HK-2 (cell line): Measurements from ENCODE around the gene MINDY2.
"Not testable (repeated sequence)": the region's sequence is repeated elsewhere in the genome, so short reads cannot be mapped to it uniquely, and the experiment has no call there.

Experiments used
- DNase-seq: peaks from one replicate; pipeline ENCODE4 v3.0.0-alpha.2; 2018; ENCODE audit not compliant: unreplicated experiment

MINDY2 gene

DNA sequence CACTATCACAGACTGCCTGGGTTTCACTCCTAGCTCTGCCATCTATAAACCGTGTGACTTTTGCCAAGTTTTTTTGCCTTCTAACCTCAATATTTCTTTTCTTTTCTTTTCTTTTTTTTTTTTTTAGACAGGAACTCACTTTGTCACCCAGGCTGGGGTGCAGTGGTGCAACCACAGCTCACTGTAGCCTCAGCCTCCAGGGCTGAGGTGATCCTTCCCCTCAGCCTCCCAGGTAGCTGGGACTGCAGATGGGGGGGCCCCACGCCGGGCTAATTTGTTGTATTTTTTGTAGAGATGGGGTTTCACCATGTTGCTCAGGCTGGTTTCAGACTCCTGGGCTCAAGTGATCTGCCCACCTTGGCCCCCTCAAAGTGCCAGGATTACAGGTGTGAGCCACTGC is 18.4 kb upstream of the MINDY2 start:
- no peak for DNase-seq

DNA sequence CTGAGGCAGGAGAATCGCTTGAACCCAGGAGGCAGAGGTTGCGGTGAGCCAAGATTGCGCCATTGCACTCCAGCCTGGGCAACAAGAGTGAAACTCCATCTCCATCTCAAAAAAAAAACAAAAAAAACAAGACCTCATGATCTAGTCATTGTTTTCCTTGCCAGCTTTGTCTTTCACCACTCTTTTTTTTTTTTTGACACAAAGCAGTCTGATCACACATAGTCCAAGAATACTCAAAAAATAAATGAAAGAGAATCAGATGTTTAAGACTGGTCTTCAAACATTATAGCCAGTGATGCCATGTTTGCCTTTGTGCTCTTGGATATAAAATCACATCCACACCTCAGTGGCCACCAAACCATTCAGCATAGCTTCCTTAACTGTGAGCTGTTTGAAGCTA is 15.8 kb upstream of the MINDY2 start:
- DNase-seq, result no peak

DNA sequence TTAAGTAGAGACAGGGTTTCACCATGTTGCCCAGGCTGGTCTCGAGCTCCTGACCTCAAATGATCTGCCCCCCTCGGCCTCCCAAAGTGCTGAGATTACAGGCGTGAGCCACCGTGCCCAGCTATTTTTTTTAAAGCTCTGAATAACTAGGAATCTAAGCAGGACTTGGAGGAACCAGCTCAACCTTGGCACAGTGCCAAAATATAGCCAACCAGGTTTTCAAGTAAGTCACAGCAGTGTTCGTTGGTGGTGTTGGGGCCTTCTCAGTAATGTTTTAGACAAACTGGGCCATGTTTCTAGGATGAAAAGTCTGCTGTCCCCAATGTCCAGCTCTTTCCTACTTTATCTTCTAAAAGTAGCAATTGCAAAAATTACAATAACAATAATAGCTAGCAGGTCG is 15.1 kb upstream of the MINDY2 start:
- no peak for DNase-seq

DNA sequence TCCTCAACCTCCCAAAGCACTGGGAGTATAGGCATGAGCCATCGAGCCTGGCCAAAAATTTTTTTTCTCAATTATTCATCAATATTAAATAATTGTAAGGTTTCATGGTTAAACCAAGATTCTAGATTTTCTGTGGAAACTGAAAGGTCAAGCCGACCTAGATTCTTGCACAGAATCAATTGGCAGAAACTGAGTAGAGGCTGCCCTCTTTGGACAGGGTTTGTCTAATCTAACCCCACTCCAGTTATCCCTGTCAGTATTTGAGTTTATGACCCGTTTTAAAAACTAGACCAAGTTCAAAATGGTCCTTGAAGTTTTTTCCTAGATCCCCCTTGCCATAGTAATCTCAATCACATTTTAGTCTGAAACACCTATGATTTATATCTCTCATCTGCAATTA is 13.0 kb upstream of the MINDY2 start:
- DNase-seq, result no peak

DNA sequence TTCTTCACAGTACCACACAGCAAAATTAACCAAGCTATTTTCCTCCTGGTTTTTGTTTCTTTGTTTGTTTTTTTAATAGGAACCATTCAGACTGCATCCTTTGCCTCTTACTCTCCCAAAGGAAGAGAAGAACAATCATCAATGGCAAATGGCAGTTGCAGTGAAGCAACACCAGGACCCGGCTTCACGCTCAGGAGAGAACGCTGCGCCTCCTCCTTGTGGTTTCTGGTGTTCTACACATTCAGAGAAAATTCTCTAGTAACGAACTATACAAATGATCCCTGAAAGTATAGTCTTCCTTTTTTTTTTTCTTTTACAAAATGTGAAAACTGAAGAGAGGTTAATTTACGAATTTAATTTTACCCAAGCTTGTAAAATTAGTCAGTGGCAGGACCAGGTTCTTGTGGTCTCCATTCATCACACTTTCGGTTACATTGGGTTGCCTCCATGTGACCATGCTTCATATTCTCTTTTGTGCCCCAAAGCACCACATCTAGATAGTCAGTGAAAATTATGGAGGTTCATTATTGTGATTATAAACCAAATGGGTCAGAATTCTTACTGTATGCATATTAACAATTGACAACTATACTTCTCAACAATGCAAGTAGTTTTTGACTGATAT is 10.6 kb upstream of the MINDY2 start:
- no peak for DNase-seq

- DNase-seq, result no peak
Observed at GRCh38 chr15:58761010-58761388, 10.1 kb upstream of the MINDY2 start.

DNA sequence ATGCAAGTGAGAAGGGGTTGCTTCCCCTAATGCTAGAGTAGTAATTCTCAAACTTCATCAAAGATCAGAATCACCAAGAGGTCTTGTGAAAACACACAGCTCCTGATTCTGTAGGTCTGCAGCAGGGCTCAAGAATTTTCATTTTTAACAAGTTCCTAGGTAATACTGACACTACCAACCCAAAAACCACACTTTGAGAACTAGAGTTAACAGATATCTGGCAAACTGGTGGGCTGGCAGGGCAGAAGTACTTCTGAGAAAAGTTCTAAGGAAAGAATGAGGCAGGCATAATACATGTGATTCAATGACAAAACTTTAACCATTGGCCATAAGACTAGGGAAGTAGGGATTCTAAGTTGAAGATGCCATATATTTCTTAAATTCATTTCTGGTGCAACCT is 8.8 kb upstream of the MINDY2 start:
- no peak for DNase-seq

- DNase-seq, result no peak
Observed at GRCh38 chr15:58762731-58763130, 8.4 kb upstream of the MINDY2 start.

- DNase-seq, result no peak
Observed at GRCh38 chr15:58764468-58764867, 6.6 kb upstream of the MINDY2 start.

GRCh38 chr15:58766290-58766689 is 4.8 kb upstream of the MINDY2 start:
- no peak for DNase-seq

- not testable (repeated sequence) for DNase-seq
Observed at GRCh38 chr15:58768601-58769004, 2.5 kb upstream of the MINDY2 start.

GRCh38 chr15:58770519-58770856 is 614 bp upstream of the MINDY2 start:
- DNase-seq, result no peak

GRCh38 chr15:58771621-58772250 is 634 bp downstream of the MINDY2 start:
- peak; percentile 21 for DNase-seq

GRCh38 chr15:58773024-58773423 is 1.9 kb downstream of the MINDY2 start:
- DNase-seq, result no peak

- DNase-seq, result no peak
Observed at GRCh38 chr15:58775402-58775801, 4.3 kb downstream of the MINDY2 start.

GRCh38 chr15:58777107-58777506 is 6.0 kb downstream of the MINDY2 start:
- DNase-seq, result no peak

DNA sequence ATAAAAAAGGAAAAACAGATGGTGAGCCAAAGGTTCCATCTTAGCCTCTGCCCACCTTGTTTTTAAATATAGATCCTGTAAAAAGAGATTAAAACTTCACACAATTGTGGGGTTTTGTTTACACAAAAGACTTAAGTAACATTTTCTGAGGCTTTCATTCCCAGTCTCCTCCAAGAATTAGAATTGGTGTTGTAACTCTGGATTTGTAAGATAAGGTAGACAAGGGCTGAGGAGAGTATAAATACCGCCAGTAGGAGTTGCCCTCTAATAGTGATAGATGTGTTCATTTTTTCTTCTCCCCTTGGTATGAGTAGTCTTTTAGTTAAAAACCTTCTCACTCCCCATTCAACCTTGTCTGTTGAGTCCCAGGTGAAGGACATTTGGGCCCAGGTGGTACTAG is 8.5 kb downstream of the MINDY2 start:
- DNase-seq, result no peak

DNA sequence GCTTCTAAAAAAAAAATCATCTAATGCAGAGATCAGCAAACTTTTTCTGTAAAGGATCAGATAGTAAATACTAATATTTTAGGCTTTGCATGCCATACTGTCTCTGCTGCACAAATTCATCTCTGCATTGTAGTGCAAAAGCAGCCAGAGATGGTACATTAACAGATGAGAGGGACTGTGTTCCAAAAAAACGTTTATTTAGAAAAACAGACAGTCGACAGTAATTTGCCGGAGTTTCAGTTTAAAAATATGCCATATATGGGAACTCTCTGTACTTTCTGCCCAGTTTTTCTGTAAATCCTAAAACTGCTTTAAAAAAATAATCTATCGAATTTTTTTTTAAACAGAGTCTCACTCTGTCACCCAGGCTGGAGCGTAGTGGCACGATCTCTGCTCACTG is 14.3 kb downstream of the MINDY2 start:
- DNase-seq, result no peak

DNA sequence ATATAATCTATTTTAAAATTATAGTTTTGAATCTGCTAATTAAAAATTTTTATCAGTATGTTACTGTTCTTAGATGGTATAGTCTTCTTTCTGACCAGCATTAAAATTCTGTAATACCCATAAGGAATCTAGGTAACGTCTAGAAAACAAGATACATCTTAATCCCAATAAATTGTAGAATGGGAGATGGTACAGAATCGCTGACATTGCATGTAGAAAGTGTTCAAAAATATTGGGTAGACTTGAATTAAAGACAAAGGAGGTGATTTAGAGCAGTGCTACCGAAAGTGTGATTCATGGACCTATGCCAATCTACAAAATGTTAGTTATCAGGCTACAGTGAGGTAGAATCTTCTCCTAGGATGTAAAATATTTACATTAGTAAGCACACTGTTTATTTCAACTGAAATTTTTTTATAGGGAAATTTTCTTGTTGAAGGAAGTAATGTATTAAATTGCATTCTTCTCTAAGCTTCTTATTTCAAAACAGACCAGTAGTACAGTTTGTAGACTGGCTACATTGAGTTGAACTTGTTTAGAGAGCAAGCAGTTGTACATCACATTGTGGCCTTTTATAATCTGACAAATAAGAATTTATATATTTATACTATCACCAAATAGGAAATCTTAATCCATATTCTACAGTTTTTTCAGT is 17.1 kb downstream of the MINDY2 start:
- no peak for DNase-seq

GRCh38 chr15:58793862-58794261 is 22.8 kb downstream of the MINDY2 start:
- DNase-seq, result no peak

DNA sequence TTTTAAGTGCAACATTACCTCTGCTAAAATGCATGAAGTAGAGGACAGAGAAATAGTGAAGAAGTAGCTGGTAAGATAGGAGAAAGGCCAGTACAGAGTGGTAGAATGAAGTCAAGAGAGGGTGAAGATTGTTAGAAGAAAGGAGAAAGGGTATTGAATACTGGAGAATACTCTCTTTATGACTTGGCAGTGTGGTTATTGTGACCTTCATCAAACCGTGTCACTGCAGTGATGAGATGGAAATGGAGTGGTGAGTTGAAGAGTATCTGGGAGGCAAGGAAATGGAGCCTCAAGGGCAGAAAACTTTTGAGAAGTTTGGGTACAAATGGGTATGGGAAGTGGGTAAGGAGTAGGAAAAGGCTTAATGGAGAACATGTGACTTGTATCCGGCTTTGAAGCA is 24.7 kb downstream of the MINDY2 start:
- DNase-seq, result no peak

- no peak for DNase-seq
Observed at GRCh38 chr15:58797505-58797904, 26.4 kb downstream of the MINDY2 start.

- DNase-seq, result no peak
Observed at GRCh38 chr15:58805095-58805494, 34.0 kb downstream of the MINDY2 start.

DNA sequence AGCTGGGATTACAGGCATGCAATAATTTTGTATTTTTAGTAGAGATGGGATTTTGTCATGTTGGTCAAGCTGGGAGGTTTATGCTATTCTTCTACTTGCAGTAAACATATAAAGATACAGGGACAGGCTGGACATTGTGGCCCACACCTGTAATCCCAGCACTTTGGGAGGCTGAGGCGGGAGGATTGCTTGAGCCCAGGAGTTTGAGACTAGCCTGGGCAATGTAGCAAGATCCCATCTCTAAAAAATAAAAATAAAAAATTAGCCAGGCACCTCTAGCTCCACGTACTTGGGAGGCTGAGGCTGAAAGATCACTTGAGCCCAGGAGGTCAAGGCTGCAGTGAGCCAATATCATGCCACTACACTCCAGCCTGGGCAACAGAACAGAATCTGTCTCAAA is 52.2 kb downstream of the MINDY2 start:
- DNase-seq, result not testable (repeated sequence)
